ENCODE measurements around the gene SLC16A2.

The SLC16A2 gene

DNA sequence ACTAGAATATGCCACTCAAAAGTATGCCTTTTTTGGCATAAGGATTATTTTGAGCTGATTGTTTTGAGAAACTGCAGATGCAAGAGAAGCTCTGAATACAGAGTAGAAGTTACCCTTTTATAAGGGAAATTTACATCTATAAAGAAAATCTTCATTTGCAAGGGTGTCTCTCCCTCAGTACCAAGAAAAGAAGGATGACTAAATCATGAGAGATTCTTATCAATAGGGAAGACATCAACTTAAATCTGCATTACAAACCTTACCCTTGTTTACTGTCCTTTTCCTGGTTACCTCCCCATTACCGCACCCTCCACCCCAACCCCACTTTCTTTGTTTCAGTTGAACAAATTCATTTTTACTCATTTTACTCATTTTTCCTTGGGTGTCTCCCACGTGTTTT lies 130.6 kb downstream of the SLC16A2 start:
- no peak overlapping the region for H3K4me3 ChIP-seq (ENCODE audit: low read depth, low read length)
- TF ChIP-seq, protein P1, sequence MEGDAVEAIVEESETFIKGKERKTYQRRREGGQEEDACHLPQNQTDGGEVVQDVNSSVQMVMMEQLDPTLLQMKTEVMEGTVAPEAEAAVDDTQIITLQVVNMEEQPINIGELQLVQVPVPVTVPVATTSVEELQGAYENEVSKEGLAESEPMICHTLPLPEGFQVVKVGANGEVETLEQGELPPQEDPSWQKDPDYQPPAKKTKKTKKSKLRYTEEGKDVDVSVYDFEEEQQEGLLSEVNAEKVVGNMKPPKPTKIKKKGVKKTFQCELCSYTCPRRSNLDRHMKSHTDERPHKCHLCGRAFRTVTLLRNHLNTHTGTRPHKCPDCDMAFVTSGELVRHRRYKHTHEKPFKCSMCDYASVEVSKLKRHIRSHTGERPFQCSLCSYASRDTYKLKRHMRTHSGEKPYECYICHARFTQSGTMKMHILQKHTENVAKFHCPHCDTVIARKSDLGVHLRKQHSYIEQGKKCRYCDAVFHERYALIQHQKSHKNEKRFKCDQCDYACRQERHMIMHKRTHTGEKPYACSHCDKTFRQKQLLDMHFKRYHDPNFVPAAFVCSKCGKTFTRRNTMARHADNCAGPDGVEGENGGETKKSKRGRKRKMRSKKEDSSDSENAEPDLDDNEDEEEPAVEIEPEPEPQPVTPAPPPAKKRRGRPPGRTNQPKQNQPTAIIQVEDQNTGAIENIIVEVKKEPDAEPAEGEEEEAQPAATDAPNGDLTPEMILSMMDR (IDR thresholded peaks at IDR 0.05; ENCODE audit: low read depth, low read length), result no peak

DNA sequence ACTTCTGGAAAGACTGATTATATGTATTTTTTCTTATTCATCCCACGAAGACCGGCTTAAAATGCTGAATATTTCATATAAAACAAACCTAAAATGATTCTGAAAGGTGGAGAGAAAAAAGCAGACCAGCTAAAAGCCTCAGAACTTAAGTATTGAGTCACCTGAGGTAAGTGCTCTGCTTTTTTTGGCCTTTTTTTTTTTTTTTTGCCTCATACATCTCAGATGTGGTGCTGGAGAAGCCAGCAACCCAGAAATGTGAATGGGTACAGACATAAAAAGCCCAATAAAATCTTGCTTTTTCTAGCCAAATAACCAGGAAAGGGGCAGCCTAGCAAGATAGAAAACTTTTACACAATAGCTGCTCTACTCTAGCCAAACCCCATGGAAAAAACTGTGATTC lies 136.1 kb downstream of the SLC16A2 start:
- TF ChIP-seq, protein P1 (IDR thresholded peaks at IDR 0.05; ENCODE audit: low read depth, low read length), result no peak
- H3K4me3 ChIP-seq (ENCODE audit: low read depth, low read length), result no peak overlapping the region

DNA sequence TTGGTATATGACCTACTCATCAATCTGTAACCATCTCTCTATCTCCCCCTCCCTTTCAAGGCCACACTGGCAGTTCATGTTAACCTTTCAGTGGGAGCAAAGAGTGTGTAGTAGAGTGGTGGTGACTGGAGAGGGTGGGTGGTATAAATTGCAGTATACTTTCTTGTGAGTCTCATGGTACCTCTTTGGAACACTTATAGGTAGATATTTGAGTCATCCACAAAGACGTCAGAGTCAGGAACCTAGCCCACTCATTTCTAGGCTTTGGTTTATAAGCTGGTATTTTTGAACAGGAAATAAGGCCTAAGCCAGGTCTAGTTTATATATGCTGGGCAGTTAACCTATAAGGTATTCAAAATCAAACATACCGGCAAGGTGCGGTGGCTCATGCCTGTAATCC lies 156.8 kb downstream of the SLC16A2 start:
- TF ChIP-seq, protein P1 (IDR thresholded peaks at IDR 0.05; ENCODE audit: low read depth, low read length), result no peak
- H3K4me3 ChIP-seq (ENCODE audit: low read depth, low read length), result no peak overlapping the region

DNA sequence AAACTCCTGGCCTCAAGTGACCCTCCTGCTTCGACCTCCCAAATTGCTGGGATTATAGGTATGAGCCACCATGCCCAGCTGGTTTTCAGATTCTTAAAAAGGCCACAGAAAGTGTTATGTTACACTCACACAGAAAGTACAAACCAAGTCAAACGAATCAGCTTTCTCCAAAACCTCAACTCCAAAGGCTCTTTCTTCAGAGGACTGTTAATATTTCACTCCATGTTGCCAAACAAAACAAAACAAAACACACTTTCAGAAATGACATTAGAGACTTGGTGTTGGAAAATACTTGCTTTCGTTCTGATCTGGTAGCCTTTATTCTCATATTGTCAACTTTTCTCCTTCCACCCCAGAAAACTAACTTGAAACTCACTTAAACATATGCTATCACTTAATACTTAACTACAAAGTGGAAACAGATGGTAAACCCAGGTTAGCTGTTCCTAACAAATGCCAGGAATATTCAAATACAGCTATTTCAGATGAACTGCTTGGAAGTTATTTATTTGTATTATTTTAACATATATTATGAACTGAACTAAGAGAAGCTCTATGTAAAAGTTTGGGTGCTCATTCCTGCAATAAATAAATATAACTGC lies 158.4 kb downstream of the SLC16A2 start:
- H3K4me3 ChIP-seq (ENCODE audit: low read depth, low read length), result no peak overlapping the region
- TF ChIP-seq, protein P1 (IDR thresholded peaks at IDR 0.05; ENCODE audit: low read depth, low read length), result no peak
